Neural cell (in vitro differentiated cells): ENCODE results near the gene WFDC5. TPM values are rescaled to one million over a fixed set of nuclear protein-coding genes. Genes with fewer than 3 reads are reported as not detected.

Experiments used
- H2AFZ ChIP-seq: fragments of 200-600, 300-800 bp; sonication (generic), shearing (Covaris generic); 2 replicates; pipeline ENCODE4 v1.6.0; 2014; ENCODE audit warnings: low read depth, mild to moderate bottlenecking, antibody characterized with exemption, low read length, moderate library complexity
- H3F3A ChIP-seq: fragments of 200-600 bp; shearing (Covaris generic); 2 replicates; pipeline ENCODE4 v1.6.1; 2016; ENCODE audit warnings: mild to moderate bottlenecking, moderate library complexity, mixed read lengths, antibody characterized with exemption, low read length; ENCODE audit not compliant: insufficient read depth, poor library complexity, severe bottlenecking
- H3K27ac ChIP-seq: fragments of 200-600, 300-800 bp; sonication (generic), shearing (Covaris generic); 2 replicates; pipeline ENCODE4 v1.5.1; 2014; ENCODE audit warnings: mild to moderate bottlenecking, low read length, moderate library complexity
- H3K27me3 ChIP-seq: fragments of 300-800, 200-600 bp; sonication (generic), shearing (Covaris generic); 2 replicates; pipeline ENCODE4 v1.6.0; 2014; ENCODE audit warnings: mild to moderate bottlenecking, low read depth, low read length, moderate library complexity; ENCODE audit not compliant: insufficient read depth
- H3K36me3 ChIP-seq: fragments of 300-800, 200-600 bp; sonication (generic), shearing (Covaris generic); 2 replicates; pipeline ENCODE4 v1.5.1; 2014; ENCODE audit warnings: mild to moderate bottlenecking, antibody characterized with exemption, low read length, moderate library complexity; ENCODE audit not compliant: insufficient read depth
- H3K4me2 ChIP-seq: fragments of 300-800, 200-600 bp; sonication (generic), shearing (Covaris generic); 2 replicates; pipeline ENCODE4 v1.6.0; 2014; ENCODE audit warnings: mild to moderate bottlenecking, low read length
- H3K4me3 ChIP-seq: fragments of 300-800, 200-600 bp; sonication (generic), shearing (Covaris generic); 2 replicates; pipeline ENCODE4 v1.5.1; 2014; ENCODE audit warnings: mild to moderate bottlenecking, low read length, moderate library complexity
- H3K79me2 ChIP-seq: fragments of 200-600 bp; shearing (Covaris generic); replicated peaks from 2 replicates; pipeline ENCODE4 v1.6.0; 2014; ENCODE audit warnings: mild to moderate bottlenecking, low read length, moderate library complexity; ENCODE audit not compliant: insufficient read depth
- H3K9ac ChIP-seq: fragments of 300-800, 200-600 bp; sonication (generic), shearing (Covaris generic); 2 replicates; pipeline ENCODE4 v1.6.1; 2016; ENCODE audit warnings: mild to moderate bottlenecking, low read length, mixed read lengths
- H3K9me2 ChIP-seq: fragments of 200-600 bp; shearing (Covaris generic); 2 replicates; pipeline ENCODE4 v1.6.1; 2016; ENCODE audit warnings: mild to moderate bottlenecking, low read length, mixed read lengths; ENCODE audit not compliant: insufficient read depth
- H3K9me3 ChIP-seq: fragments of 200-600, 300-800 bp; sonication (generic), shearing (Covaris generic); 2 replicates; pipeline ENCODE4 v1.6.1; 2016; ENCODE audit warnings: mild to moderate bottlenecking, mixed run types, low read length, moderate library complexity, mixed read lengths
- H4K20me1 ChIP-seq: fragments of 200-600 bp; shearing (Covaris generic); 2 replicates; pipeline ENCODE4 v1.6.1; 2016; ENCODE audit warnings: mild to moderate bottlenecking, mixed run types; ENCODE audit not compliant: insufficient read depth
- CTCF ChIP-seq: fragments of 450-650 bp; IDR thresholded peaks from 2 replicates; pipeline ENCODE4 v1.5.1; 2014; ENCODE audit warnings: antibody characterized with exemption, mild to moderate bottlenecking, moderate library complexity; ENCODE audit not compliant: poor library complexity, severe bottlenecking
- EP300 ChIP-seq: fragments of 450-650 bp; conservative IDR thresholded peaks from 2 replicates; pipeline ENCODE4 v1.6.1; 2014; ENCODE audit warnings: antibody characterized with exemption, mild to moderate bottlenecking, moderate library complexity; ENCODE audit not compliant: poor library complexity, severe bottlenecking
- EZH2 ChIP-seq: fragments of 200-600, 300-800 bp; shearing (Covaris generic), sonication (generic); IDR thresholded peaks from 2 replicates; pipeline ENCODE4 v1.6.1; 2014; ENCODE audit warnings: antibody characterized with exemption, low read length, borderline replicate concordance, mild to moderate bottlenecking; ENCODE audit not compliant: insufficient read depth, poor library complexity, severe bottlenecking
- MXI1 ChIP-seq: fragments of 450-650 bp; conservative IDR thresholded peaks from 2 replicates; pipeline ENCODE4 v1.6.1; 2014; ENCODE audit warnings: antibody characterized with exemption, mild to moderate bottlenecking; ENCODE audit not compliant: poor library complexity, severe bottlenecking
- POLR2AphosphoS5 ChIP-seq: IDR thresholded peaks from 2 replicates; pipeline ENCODE4 v1.6.1; 2012
- RAD21 ChIP-seq: fragments of 450-650 bp; conservative IDR thresholded peaks from 2 replicates; pipeline ENCODE4 v1.6.1; 2014; ENCODE audit warnings: antibody characterized with exemption, mild to moderate bottlenecking, moderate library complexity
- REST ChIP-seq: IDR thresholded peaks from 2 replicates; pipeline ENCODE4 v1.6.1; 2012; ENCODE audit warnings: borderline replicate concordance
- SMC3 ChIP-seq: fragments of 450-650 bp; conservative IDR thresholded peaks from 2 replicates; pipeline ENCODE4 v1.6.1; 2014; ENCODE audit warnings: antibody characterized with exemption, mild to moderate bottlenecking, moderate library complexity; ENCODE audit not compliant: poor library complexity
- TAF1 ChIP-seq: IDR thresholded peaks from 2 replicates; pipeline ENCODE4 v1.6.1; 2012; ENCODE audit warnings: low read depth
- polyA plus RNA-seq: library from polyadenylated mRNA; depleted of rRNA; stranded (reverse); fragments of >200 nt; gene quantifications from 2 replicates; pipeline ENCODE4 v1.2.3, GENCODE V29; 2014

WFDC5 gene
- polyA plus RNA-seq, 1 donor from 2014 or later = not detected

GRCh38 chr20:45109634-45110033 lies 5.3 kb downstream of the WFDC5 start:
- no peaks in the 10 kb centered on the region for H3K36me3 ChIP-seq
- no peaks in the 10 kb centered on the region for H3F3A ChIP-seq
- H3K4me2 ChIP-seq = no peak overlapping the region
- H3K9me3 ChIP-seq = no peaks in the 10 kb centered on the region
- H3K4me3 ChIP-seq = no peak overlapping the region
- H3K27ac ChIP-seq = no peak overlapping the region
- H3K9me2 ChIP-seq = no peaks in the 10 kb centered on the region
- H3K9ac ChIP-seq = no peak overlapping the region
- H2AFZ ChIP-seq = no peak overlapping the region
- no peaks in the 10 kb centered on the region for H3K27me3 ChIP-seq
- no peaks in the 10 kb centered on the region for H3K79me2 ChIP-seq
- H4K20me1 ChIP-seq = no peaks in the 10 kb centered on the region
- TF ChIP-seq MXI1 (no peak), TAF1 (no peak), EP300 (no peak), SMC3 (no peak), REST (no peak), RAD21 (no peak), CTCF (no peak), POLR2AphosphoS5 (no peak), EZH2 (no peak)

- no peaks in the 10 kb centered on the region for H4K20me1 ChIP-seq
- H3K4me3 ChIP-seq = no peak overlapping the region
- H3K4me2 ChIP-seq = no peak overlapping the region
- H3K9ac ChIP-seq = no peak overlapping the region
- H3K36me3 ChIP-seq = no peaks in the 10 kb centered on the region
- no peaks in the 10 kb centered on the region for H3K9me2 ChIP-seq
- no peak overlapping the region for H2AFZ ChIP-seq
- H3K27me3 ChIP-seq = peaks cover 12% of the 10 kb centered on the region
- H3K79me2 ChIP-seq = no peaks in the 10 kb centered on the region
- no peak overlapping the region for H3K27ac ChIP-seq
- no peaks in the 10 kb centered on the region for H3F3A ChIP-seq
- no peaks in the 10 kb centered on the region for H3K9me3 ChIP-seq
- TF ChIP-seq REST (no peak), EZH2 (no peak), CTCF (no peak), POLR2AphosphoS5 (no peak), EP300 (no peak), MXI1 (no peak), RAD21 (no peak), TAF1 (no peak), SMC3 (no peak)
Observed at GRCh38 chr20:45105317-45105716, 9.7 kb downstream of the WFDC5 start.
